ENCODE measurements around the gene NCOA7. TPM values are rescaled to one million over a fixed set of nuclear protein-coding genes. Genes with fewer than 3 reads are reported as not detected.

The NCOA7 gene
- total and polyA plus RNA-seq, 9 of the 15 experiments (the other 6 are each of a cell fraction or from before 2014, with no cell fraction given), result 5.8 to 14.6 (median 9.3) TPM

DNA sequence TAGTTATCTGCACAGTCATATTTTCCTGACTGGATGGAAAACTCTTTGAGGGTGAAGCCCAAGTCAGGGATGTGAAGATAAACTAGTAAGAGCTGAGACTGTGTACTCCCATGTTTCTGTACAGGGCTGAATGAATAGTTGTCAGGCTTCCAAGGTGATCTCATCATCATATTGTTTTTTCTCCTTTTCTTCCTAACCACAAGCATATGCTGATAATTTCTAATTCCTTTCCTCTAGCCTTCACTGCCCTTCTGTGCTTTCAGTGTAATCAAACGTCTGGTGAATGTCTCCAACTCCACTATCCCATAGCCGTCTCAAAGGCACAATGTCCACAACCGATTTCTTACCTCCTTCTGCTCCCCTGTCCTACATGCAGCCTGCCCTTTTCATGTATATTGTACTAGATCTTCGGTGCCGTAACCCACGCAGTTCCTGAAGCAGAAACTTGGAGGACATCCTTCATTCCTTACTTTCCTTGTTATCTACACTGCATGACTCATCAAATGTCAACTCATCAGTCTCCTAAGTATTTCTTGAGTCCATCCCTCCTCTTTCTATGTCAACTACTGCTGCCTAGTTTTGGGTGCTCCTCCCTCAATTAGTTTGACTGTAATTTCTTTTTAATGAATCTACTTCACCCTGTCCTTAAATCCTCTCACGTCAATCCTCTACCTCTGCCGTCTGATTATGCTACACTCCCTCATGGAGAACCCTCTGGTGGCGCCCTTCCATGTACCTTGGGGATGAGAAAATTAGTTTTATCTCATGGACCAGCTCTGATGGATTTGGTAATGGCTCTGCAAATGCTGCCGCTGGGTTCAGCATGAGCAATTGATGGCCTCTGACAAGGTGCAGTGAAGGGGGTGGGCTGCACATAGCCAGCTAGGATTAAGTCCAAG is 21.9 kb downstream of the NCOA7 start (continued):
- TF ChIP-seq, protein P1, sequence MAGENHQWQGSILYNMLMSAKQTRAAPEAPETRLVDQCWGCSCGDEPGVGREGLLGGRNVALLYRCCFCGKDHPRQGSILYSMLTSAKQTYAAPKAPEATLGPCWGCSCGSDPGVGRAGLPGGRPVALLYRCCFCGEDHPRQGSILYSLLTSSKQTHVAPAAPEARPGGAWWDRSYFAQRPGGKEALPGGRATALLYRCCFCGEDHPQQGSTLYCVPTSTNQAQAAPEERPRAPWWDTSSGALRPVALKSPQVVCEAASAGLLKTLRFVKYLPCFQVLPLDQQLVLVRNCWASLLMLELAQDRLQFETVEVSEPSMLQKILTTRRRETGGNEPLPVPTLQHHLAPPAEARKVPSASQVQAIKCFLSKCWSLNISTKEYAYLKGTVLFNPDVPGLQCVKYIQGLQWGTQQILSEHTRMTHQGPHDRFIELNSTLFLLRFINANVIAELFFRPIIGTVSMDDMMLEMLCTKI (IDR thresholded peaks at IDR 0.05; ENCODE audit: partially characterized antibody), result no peak
- TF ChIP-seq, protein P2, sequence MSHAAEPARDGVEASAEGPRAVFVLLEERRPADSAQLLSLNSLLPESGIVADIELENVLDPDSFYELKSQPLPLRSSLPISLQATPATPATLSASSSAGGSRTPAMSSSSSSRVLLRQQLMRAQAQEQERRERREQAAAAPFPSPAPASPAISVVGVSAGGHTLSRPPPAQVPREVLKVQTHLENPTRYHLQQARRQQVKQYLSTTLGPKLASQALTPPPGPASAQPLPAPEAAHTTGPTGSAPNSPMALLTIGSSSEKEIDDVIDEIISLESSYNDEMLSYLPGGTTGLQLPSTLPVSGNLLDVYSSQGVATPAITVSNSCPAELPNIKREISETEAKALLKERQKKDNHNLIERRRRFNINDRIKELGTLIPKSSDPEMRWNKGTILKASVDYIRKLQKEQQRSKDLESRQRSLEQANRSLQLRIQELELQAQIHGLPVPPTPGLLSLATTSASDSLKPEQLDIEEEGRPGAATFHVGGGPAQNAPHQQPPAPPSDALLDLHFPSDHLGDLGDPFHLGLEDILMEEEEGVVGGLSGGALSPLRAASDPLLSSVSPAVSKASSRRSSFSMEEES (CRISPR knock-in tag; IDR thresholded peaks at IDR 0.05), result no peak
- TF ChIP-seq, protein P3, sequence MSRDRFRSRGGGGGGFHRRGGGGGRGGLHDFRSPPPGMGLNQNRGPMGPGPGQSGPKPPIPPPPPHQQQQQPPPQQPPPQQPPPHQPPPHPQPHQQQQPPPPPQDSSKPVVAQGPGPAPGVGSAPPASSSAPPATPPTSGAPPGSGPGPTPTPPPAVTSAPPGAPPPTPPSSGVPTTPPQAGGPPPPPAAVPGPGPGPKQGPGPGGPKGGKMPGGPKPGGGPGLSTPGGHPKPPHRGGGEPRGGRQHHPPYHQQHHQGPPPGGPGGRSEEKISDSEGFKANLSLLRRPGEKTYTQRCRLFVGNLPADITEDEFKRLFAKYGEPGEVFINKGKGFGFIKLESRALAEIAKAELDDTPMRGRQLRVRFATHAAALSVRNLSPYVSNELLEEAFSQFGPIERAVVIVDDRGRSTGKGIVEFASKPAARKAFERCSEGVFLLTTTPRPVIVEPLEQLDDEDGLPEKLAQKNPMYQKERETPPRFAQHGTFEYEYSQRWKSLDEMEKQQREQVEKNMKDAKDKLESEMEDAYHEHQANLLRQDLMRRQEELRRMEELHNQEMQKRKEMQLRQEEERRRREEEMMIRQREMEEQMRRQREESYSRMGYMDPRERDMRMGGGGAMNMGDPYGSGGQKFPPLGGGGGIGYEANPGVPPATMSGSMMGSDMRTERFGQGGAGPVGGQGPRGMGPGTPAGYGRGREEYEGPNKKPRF (IDR thresholded peaks at IDR 0.05; ENCODE audit: low read depth, low read length), result no peak
- TF ChIP-seq PTRF (tag; IDR thresholded peaks at IDR 0.05) (no peak), SMAD1 (IDR thresholded peaks at IDR 0.05; ENCODE audit: low read depth, low read length, partially characterized antibody) (no peak), SPI1 (IDR thresholded peaks at IDR 0.05; ENCODE audit: borderline replicate concordance, low read depth, low read length) (no peak)
- TF ChIP-seq, protein P4, sequence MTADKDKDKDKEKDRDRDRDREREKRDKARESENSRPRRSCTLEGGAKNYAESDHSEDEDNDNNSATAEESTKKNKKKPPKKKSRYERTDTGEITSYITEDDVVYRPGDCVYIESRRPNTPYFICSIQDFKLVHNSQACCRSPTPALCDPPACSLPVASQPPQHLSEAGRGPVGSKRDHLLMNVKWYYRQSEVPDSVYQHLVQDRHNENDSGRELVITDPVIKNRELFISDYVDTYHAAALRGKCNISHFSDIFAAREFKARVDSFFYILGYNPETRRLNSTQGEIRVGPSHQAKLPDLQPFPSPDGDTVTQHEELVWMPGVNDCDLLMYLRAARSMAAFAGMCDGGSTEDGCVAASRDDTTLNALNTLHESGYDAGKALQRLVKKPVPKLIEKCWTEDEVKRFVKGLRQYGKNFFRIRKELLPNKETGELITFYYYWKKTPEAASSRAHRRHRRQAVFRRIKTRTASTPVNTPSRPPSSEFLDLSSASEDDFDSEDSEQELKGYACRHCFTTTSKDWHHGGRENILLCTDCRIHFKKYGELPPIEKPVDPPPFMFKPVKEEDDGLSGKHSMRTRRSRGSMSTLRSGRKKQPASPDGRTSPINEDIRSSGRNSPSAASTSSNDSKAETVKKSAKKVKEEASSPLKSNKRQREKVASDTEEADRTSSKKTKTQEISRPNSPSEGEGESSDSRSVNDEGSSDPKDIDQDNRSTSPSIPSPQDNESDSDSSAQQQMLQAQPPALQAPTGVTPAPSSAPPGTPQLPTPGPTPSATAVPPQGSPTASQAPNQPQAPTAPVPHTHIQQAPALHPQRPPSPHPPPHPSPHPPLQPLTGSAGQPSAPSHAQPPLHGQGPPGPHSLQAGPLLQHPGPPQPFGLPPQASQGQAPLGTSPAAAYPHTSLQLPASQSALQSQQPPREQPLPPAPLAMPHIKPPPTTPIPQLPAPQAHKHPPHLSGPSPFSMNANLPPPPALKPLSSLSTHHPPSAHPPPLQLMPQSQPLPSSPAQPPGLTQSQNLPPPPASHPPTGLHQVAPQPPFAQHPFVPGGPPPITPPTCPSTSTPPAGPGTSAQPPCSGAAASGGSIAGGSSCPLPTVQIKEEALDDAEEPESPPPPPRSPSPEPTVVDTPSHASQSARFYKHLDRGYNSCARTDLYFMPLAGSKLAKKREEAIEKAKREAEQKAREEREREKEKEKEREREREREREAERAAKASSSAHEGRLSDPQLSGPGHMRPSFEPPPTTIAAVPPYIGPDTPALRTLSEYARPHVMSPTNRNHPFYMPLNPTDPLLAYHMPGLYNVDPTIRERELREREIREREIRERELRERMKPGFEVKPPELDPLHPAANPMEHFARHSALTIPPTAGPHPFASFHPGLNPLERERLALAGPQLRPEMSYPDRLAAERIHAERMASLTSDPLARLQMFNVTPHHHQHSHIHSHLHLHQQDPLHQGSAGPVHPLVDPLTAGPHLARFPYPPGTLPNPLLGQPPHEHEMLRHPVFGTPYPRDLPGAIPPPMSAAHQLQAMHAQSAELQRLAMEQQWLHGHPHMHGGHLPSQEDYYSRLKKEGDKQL (CRISPR knock-in tag; IDR thresholded peaks at IDR 0.05; ENCODE audit: borderline replicate concordance), result no peak
- TF ChIP-seq, protein P5, sequence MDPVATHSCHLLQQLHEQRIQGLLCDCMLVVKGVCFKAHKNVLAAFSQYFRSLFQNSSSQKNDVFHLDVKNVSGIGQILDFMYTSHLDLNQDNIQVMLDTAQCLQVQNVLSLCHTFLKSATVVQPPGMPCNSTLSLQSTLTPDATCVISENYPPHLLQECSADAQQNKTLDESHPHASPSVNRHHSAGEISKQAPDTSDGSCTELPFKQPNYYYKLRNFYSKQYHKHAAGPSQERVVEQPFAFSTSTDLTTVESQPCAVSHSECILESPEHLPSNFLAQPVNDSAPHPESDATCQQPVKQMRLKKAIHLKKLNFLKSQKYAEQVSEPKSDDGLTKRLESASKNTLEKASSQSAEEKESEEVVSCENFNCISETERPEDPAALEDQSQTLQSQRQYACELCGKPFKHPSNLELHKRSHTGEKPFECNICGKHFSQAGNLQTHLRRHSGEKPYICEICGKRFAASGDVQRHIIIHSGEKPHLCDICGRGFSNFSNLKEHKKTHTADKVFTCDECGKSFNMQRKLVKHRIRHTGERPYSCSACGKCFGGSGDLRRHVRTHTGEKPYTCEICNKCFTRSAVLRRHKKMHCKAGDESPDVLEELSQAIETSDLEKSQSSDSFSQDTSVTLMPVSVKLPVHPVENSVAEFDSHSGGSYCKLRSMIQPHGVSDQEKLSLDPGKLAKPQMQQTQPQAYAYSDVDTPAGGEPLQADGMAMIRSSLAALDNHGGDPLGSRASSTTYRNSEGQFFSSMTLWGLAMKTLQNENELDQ (CRISPR knock-in tag; IDR thresholded peaks at IDR 0.05; ENCODE audit: borderline replicate concordance), result no peak
